ENCODE results near the gene OR2J2.

DNA sequence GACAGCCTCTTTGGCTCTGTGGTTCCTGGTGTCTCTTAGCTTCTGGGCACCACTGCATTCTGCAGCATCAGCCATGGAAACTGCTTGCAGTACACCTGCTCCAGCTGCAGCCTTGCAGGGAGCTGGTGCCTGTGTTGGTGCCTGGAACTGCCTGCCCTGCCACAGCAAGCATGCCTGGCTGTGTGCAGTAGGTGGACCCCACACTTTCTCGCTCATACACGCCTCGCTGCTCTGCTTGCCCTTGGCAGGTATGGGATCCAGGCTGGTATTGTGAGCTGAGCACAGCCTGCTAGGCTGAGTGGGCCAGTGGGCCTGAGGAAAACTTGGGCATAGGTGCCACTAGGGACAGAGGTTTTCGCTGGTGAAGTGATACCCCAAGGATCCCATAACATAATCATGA is 40.1 kb upstream of the OR2J2 start:
- TF ChIP-seq CTCF (IDR thresholded peaks at IDR 0.05) (no peak), POLR2A (IDR thresholded peaks at IDR 0.05) (no peak)

Measured in Peyer's patch (tissue), 4 donors.